Measurements from ENCODE around the gene PCDH1.

DNA sequence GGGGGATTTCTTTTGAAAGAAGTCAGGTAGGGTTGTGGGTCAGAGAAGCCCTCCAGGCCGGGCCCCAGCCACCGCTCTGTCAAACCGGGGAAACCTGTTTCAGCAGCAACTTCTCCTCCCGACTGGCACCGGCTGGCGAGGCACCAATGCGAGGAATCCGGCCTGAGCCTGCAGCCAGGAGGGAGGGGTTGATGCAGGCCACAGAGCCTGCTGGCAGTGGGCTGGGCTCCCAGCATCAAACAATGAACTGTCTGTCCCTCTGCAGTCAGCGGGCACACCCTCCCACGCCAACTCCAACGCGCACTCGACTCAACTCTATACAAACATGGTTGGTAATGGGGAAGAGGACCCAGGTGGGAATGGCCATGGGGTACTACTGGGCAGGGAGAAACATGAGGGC, 12.1 kb downstream of the PCDH1 start:
- TF ChIP-seq, protein P1, sequence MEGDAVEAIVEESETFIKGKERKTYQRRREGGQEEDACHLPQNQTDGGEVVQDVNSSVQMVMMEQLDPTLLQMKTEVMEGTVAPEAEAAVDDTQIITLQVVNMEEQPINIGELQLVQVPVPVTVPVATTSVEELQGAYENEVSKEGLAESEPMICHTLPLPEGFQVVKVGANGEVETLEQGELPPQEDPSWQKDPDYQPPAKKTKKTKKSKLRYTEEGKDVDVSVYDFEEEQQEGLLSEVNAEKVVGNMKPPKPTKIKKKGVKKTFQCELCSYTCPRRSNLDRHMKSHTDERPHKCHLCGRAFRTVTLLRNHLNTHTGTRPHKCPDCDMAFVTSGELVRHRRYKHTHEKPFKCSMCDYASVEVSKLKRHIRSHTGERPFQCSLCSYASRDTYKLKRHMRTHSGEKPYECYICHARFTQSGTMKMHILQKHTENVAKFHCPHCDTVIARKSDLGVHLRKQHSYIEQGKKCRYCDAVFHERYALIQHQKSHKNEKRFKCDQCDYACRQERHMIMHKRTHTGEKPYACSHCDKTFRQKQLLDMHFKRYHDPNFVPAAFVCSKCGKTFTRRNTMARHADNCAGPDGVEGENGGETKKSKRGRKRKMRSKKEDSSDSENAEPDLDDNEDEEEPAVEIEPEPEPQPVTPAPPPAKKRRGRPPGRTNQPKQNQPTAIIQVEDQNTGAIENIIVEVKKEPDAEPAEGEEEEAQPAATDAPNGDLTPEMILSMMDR (IDR thresholded peaks at IDR 0.05; ENCODE audit: low read depth, low read length, poor library complexity, severe bottlenecking) = no peak
- TF ChIP-seq EZH2phosphoT487 (IDR thresholded peaks at IDR 0.05; ENCODE audit: borderline replicate concordance, low read length) = no peak

All from DOHH2 (cell line).